Caco-2 (cell line): Measurements from ENCODE around the gene TNS3. TPM values are rescaled to one million over a fixed set of nuclear protein-coding genes. Genes with fewer than 3 reads are reported as not detected.

Experiments
- BruUV-seq: library from RNA; stranded (reverse); fragments of 400-500 nt; replicated peaks from 2 replicates; lab custom pipeline; 2021; lab: Mats Ljungman, UMichigan
- CTCF ChIA-PET: fragments of 300-600 bp; sonication (Branson Sonifier 250); formaldehyde crosslinking; loops from one replicate; lab custom pipeline; 2022; ENCODE audit warnings: antibody characterized with exemption; lab: Charles Lee
- POLR2A ChIA-PET: fragments of 300-600 bp; sonication (Branson Sonifier 250); formaldehyde crosslinking; loops from one replicate; lab custom pipeline; 2022; ENCODE audit warnings: antibody characterized with exemption; lab: Charles Lee
- DNase-seq, 2 experiments: peaks; one replicate each; pipeline versions ENCODE4 v3.0.0 to v3.0.0-alpha.2; 2020 to 2022
- H3K27me3 ChIP-seq: replicated peaks from 2 replicates; pipeline ENCODE4 v1.6.0; 2011; ENCODE audit warnings: low read length; ENCODE audit not compliant: control insufficient read depth, insufficient read depth
- H3K36me3 ChIP-seq: 2 replicates; pipeline ENCODE4 v1.5.1; 2011; ENCODE audit warnings: low read length; ENCODE audit not compliant: control insufficient read depth, insufficient read depth
- H3K4me1 ChIP-seq: fragments of 250-450 bp; sonication (Bioruptor Pico); 2 replicates; pipeline ENCODE4 v1.5.1; 2020; ENCODE audit warnings: mild to moderate bottlenecking
- H3K4me3 ChIP-seq: 2 replicates; pipeline ENCODE4 v1.5.1; 2011; ENCODE audit warnings: low read depth, mild to moderate bottlenecking, control low read depth, low read length
- H3K9me3 ChIP-seq: fragments of 250-450 bp; sonication (Bioruptor Pico); 2 replicates; pipeline ENCODE4 v1.5.1; 2020; ENCODE audit warnings: mild to moderate bottlenecking, moderate library complexity
- H3K27ac Mint-ChIP-seq: one replicate; pipeline ENCODE4 v1.8.0; 2022; ENCODE audit warnings: mixed read lengths; ENCODE audit not compliant: unreplicated experiment
- H3K27me3 Mint-ChIP-seq: one replicate; pipeline ENCODE4 v1.8.0; 2022; ENCODE audit warnings: mixed read lengths; ENCODE audit not compliant: insufficient read depth, unreplicated experiment
- H3K36me3 Mint-ChIP-seq: one replicate; pipeline ENCODE4 v1.8.0; 2022; ENCODE audit warnings: mild to moderate bottlenecking, mixed read lengths; ENCODE audit not compliant: insufficient read depth, unreplicated experiment
- H3K4me1 Mint-ChIP-seq: one replicate; pipeline ENCODE4 v1.8.0; 2022; ENCODE audit warnings: low read depth, mixed read lengths; ENCODE audit not compliant: unreplicated experiment
- H3K4me3 Mint-ChIP-seq: one replicate; pipeline ENCODE4 v1.8.0; 2022; ENCODE audit warnings: mild to moderate bottlenecking, moderate library complexity, mixed read lengths; ENCODE audit not compliant: unreplicated experiment
- H3K9me3 Mint-ChIP-seq: one replicate; pipeline ENCODE4 v1.8.0; 2022; ENCODE audit warnings: mixed read lengths; ENCODE audit not compliant: unreplicated experiment
- CTCF ChIP-seq, 2 experiments: fragments of 200-600 bp in 1 of 2; IDR thresholded peaks; 1 replicate in 1 of 2; 2 replicates in 1 of 2; pipeline versions ENCODE4 v1.5.1 to v1.8.0; 2011 to 2022; ENCODE audit warnings: antibody characterized with exemption in 1 of 2, control low read depth in 1 of 2, inconsistent platforms in 1 of 2, low read depth in 1 of 2, low read length in 1 of 2, mild to moderate bottlenecking in 1 of 2, moderate library complexity in 1 of 2; ENCODE audit not compliant: insufficient read depth in 1 of 2, severe bottlenecking in 1 of 2, unreplicated experiment in 1 of 2
- intact Hi-C: fragments of 100-400 bp; cut with micrococcal nuclease; formaldehyde crosslinking; loops from one replicate; pipeline ENCODE4 v1.10.0; 2022; ENCODE audit not compliant: unreplicated experiment
- total RNA-seq: library from RNA; stranded (reverse); gene quantifications from 2 replicates; pipeline ENCODE4 v1.2.3, GENCODE V29; 2022

Gene TNS3
- total RNA-seq, 1 experiment from 2014 or later, result 263 TPM

- Mint-ChIP-seq H3K36me3 (peaks cover 98% of the 10 kb centered on the region), H3K27ac (peak overlapping the region; percentile 53), H3K4me1 (peaks cover 50% of the 10 kb centered on the region), H3K4me3 (peak overlapping the region; percentile 7), H3K9me3 (no peaks in the 10 kb centered on the region), H3K27me3 (no peaks in the 10 kb centered on the region)
- ChIA-PET POLR2A (no interaction called here), CTCF (no interaction called here)
- peaks cover 68% of the 10 kb centered on the region for H3K4me1 ChIP-seq
- intact Hi-C loops, result no loop called here
- no peak overlapping the region for H3K4me3 ChIP-seq
- no peaks in the 10 kb centered on the region for H3K9me3 ChIP-seq
- no TSS peak for BruUV-seq
- peaks cover 11% of the 10 kb centered on the region for H3K36me3 ChIP-seq
- H3K27me3 ChIP-seq, result no peaks in the 10 kb centered on the region
- DNase-seq, result no peak
- TF ChIP-seq CTCF (IDR thresholded peaks at IDR 0.05; ENCODE audit: insufficient read depth in 1 of 2, low read depth in 1 of 2, low read length in 1 of 2, severe bottlenecking in 1 of 2, unreplicated experiment in 1 of 2), result no peak
Measured at GRCh38 chr7:47552621-47553020, 29.3 kb downstream of the TNS3 start.

GRCh38 chr7:47551668-47552440 is 30.1 kb downstream of the TNS3 start:
- intact Hi-C loops, result no loop called here
- Histone ChIP-seq H3K27me3 (no peaks in the 10 kb centered on the region), H3K4me3 (no peak overlapping the region), H3K4me1 (peaks cover 68% of the 10 kb centered on the region), H3K36me3 (peaks cover 10% of the 10 kb centered on the region), H3K9me3 (no peaks in the 10 kb centered on the region)
- Mint-ChIP-seq H3K27ac (peak overlapping the region; percentile 53), H3K27me3 (no peaks in the 10 kb centered on the region), H3K9me3 (no peaks in the 10 kb centered on the region), H3K4me1 (peaks cover 50% of the 10 kb centered on the region), H3K36me3 (peaks cover 98% of the 10 kb centered on the region), H3K4me3 (no peak overlapping the region)
- ChIA-PET CTCF (no interaction called here), POLR2A (no interaction called here)
- DNase-seq, result no peak
- no TSS peak for BruUV-seq
- no peak for TF ChIP-seq CTCF (IDR thresholded peaks at IDR 0.05; ENCODE audit: insufficient read depth in 1 of 2, low read depth in 1 of 2, low read length in 1 of 2, severe bottlenecking in 1 of 2, unreplicated experiment in 1 of 2)

- ChIA-PET POLR2A (no interaction called here), CTCF (no interaction called here)
- Mint-ChIP-seq H3K4me1 (peaks cover 54% of the 10 kb centered on the region), H3K27ac (peak overlapping the region; percentile 74), H3K4me3 (no peak overlapping the region), H3K27me3 (no peaks in the 10 kb centered on the region), H3K9me3 (no peaks in the 10 kb centered on the region), H3K36me3 (peaks cover 98% of the 10 kb centered on the region)
- BruUV-seq, result no TSS peak
- Histone ChIP-seq H3K4me3 (no peak overlapping the region), H3K9me3 (no peaks in the 10 kb centered on the region), H3K36me3 (peaks cover 7% of the 10 kb centered on the region), H3K27me3 (no peaks in the 10 kb centered on the region), H3K4me1 (peaks cover 68% of the 10 kb centered on the region)
- no peak for TF ChIP-seq CTCF (IDR thresholded peaks at IDR 0.05; ENCODE audit: insufficient read depth in 1 of 2, low read depth in 1 of 2, low read length in 1 of 2, severe bottlenecking in 1 of 2, unreplicated experiment in 1 of 2)
- intact Hi-C loops, result no loop called here
- no peak for DNase-seq
Measured at GRCh38 chr7:47550788-47551470, 31.0 kb downstream of the TNS3 start.
